Amygdala (tissue), 56 donors: ENCODE measurements around the gene LYG2.
"Not testable (repeated sequence)": the region's sequence is repeated elsewhere in the genome, so short reads cannot be mapped to it uniquely, and the experiment has no call there.

Experiments
- DNase-seq, 56 donors: peaks; one replicate each; lab custom pipeline; 2025; lab: John Stamatoyannopoulos, UW

LYG2 gene, protein sequence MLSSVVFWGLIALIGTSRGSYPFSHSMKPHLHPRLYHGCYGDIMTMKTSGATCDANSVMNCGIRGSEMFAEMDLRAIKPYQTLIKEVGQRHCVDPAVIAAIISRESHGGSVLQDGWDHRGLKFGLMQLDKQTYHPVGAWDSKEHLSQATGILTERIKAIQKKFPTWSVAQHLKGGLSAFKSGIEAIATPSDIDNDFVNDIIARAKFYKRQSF

DNA sequence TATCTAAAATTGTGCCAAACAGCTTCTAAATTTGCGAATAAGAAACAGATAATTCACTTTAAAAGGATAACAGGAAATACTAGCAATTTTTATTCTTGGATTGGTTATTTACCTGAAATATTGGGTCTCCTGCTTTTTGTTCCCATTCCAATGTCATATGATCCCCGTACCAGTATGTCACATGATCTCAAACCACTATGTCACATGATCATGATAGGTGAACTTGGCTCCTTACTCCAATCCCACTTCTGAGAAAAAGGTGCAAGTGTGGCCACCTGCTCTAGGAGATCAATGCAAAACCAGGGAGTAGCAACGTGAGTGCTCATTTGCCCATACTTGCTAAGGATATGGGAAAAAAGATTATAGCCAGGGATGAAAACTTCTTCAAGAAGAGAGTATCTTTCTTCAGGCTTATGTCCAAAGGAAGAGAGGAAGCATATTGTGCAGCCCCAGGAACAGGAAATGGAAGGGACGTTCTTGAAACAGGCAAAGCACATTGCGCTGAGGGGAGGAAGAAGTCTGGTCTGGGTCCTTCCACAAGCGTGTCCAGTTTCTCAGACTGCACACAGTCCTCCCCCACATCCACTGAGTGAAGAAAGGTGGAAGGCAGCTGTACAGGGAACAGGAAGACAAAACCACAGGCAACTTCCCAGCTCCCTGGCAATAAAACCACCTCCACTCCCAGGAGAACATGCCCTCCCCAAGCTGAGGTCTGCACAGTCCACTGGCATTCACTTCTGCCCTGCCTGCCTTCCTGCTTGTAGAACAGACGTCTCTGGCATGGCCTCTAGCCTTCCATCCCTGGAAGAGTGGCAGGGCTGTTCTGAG lies at the start of gene LYG2:
LYG2 (minus strand) TSS at position 176 of the 828 bp plus-strand sequence. CDS start 1,406 bp downstream, outside the sequence.
- DNase-seq = no peak

DNA sequence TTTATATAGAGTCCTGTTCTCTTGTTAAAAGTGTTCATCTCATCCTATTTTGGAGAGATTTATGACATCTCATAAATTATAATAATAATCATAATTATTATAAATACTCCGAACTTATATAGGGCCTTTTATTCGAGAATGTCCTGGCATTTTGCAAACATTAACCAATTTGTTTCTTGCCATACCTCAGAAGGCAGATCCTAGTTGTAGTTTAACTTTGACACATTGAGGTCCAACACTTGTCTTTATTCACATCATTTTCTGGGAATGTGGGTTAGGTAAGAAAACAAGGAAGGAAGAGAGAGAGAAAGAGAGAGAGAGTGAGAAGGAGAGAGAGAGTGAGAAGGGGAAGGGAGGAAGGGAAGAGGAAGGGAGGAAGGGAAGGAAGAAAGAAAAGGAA lies 45.6 kb upstream of the LYG2 start, which contains the start of gene LYG1:
LYG1 (minus strand) TSS at position 101 of the 400 bp plus-strand sequence. CDS start 5,527 bp downstream, outside the sequence.
- not testable (repeated sequence) for DNase-seq

DNA sequence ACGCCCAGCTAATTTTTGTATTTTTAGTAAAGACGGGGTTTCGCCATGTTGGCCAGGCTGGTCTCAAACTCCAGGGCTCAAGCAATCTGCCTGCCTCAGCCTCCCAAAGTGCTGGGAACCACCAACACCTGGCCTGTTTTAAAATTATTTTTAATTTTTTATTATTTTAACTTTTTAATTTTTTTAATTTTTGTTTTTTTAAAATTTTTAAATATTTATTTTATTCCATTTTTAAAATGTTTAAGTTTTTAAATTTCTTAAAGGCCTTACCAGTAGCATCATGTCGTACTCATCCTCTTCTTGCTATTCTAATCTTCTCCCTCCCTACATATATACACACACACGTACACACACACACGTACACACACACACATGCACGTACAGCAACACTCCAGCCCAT lies 44.1 kb upstream of the LYG2 start:
- DNase-seq = no peak

DNA sequence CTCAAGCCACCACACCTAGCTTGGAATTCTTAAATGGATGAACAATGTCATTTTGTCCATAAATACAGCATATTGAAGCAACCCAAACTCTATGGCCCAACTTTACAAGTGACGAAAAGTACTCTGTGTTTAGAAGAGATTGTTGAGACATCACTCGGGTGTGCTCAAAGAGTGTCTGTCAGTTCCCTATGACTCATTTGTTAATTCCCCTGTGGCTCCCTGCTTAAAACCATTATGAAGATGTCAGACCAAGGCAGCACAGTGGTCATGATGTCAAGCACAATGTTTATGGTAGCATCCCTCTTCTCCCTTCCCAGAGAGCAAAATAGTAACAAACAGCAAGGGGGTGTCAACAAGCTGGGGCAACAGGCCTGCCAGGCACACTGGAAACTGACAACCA lies 42.5 kb upstream of the LYG2 start:
- DNase-seq = no peak

DNA sequence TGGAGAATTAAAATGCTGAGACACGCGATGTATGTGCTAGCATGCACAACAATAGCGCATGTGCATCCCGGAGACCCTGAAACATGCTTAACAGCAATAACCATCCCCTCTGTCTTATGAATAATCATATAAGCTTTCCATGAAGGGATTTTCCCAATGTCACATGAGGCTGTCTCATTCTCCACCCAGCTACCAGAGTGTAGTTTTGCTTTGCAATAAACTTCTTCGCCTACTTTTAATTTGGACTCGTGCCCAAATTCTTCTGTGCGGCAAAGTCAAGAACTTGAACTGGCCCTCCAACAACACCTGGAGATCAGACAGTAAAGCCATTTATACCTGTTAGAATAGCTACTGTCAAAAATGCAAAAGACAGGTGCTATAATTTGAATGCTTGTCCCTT lies 30.1 kb upstream of the LYG2 start:
- DNase-seq = no peak

DNA sequence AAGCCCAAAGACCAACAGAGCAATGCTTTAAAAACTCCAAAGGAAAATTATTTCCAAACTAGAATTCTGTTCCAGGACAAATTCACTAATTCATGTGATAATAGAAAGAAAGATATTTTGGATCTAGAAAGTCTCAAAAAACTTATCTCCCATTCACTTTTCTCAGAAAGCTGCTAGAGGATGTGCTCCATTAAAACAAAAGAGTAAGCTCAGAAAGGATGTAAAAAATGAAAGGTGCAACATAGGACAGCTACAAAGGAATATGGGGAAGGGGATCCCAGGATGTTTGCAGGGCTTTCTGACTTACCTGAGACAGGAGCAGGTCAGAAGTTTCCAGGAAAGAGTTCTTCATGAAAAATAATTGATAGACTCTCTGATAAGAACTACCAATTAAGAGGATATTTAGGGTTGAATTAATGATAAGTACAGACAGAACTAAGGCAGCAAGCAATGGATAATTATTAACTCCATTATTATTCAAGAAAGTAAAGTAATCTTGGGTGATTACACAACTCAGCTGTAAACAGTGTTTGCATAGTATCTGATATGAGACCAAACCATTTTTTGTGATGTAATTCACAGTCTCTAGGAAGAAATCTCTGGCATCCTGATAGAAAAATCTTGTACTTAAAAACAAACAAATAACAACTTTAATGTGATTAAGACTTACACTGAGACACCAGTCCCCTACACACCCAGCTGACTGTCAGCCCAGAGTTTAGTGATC lies 24.7 kb upstream of the LYG2 start:
- no peak for DNase-seq

DNA sequence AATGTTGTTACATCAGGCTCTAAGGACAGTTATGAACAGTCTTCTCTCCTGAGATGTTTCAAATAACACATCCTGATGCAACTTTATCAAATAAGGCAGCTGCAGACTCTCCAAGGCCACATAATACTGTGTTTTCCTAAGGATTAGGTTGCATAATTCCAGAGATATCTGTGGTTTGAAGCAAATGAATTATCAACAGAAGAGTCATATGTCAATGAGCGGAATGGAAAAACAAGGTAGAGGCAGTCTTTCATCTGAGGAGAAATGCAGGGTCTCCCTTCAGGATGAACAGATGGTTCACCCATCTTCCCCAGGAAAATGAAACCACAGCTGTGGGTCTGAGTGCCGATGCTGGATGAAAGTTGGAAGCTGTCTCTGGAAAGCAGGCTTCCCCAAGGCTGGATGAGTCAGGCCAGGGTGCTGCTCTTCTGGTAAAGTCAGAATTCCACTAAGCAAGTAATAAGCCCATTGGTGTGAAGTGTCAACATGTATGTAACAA lies 23.4 kb upstream of the LYG2 start:
- no peak for DNase-seq

DNA sequence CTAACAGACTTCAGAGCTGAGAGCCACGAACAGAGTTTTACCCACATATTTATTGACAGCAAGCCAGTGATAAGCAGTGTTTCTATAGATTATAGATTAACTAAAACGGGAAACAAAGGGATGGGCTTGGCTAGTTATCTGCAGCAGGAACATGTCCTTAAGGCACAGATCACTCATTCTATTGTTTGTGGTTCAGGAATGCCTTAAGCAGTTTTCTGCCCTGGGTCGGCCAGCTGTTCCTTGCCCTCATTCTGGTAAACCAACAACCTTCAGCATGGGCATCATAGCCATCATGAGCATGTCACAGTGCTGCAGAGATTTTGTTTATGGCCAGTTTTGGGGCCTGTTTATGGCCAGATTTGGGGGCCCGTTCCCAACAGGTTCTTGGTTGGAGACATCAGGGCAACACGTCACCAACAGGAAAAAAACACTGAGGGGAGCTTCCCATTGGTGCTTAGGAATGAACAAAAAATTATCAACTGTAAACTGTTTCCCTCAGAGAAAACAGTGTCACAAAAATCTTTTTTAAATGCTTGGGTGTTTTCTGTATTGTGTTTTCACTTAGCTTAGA lies 22.8 kb upstream of the LYG2 start:
- not testable (repeated sequence) for DNase-seq

DNA sequence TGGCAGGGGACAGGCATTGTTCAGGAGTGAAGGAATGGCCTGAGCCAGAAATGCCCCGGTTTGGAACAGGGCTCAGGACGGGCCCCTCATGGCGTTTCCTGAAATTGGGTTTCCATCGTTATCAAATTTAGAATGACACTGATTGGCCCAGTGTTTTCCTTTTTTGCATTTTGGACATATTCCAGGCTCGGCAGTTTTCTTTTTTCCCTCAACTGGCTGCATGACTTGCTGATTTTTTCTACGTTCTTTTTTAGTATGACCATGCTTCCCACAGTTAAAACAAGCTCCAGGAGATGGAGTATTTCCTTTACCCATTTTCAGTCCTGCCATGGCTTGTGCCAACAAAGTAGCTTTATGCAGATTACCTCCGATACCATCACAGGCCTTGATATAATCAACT lies 20.4 kb upstream of the LYG2 start:
- no peak for DNase-seq

DNA sequence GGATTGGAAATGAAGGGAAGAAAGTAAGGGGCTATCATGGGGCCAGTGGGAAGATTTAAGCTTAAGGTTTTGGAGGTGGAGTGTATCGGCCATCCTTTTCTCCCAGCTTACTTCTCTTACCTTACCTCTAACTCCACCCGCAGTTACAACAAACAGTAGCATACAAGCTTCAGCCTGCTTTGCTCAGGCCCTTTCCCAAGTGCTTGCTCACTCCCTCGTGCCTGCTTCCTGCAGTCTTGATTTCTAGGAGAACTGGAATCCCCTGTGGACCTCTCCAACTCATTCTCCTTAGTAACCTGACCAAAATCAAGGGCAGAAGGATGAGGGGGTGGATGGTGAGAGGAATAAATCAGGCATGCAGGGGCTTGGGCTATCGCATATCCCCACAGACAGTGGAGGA lies 5.8 kb upstream of the LYG2 start:
- no peak for DNase-seq

DNA sequence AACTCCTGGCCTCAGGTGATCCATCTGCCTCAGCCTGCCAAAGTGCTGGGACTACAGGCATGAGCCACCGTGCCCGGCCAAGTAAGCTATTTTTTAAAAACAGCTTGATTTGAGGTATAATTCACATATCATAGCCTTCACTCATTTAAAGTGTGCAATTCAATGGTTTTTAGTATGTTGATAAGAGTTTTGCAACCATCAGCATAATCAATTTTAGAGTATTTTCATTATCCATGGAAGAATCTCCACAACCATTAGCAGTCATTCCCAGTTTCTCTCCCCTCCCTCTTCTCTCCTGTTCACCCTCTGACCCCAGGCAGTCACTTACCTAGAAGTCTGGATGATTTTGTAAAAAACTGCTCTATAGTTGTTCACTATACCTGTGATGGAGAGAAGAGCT lies 4.7 kb upstream of the LYG2 start:
- DNase-seq = no peak

DNA sequence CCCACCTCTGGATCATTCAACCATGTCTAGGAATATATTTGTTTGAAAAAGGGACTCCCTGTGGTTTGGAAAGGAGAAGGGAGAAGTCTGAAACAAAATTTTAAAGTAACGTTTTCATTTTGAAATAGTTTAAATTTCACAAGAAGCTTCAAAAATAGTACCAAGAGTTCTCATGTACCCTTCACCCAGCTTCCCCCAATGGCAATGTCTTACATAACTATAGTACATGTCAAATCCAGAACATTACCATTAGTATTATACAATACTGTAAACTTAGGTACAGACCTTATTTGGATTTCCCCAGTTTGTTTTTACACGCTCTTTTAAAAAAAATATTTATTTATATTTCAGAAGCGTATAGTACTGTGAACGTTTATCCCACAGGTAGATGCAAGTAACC lies 4.0 kb upstream of the LYG2 start:
- DNase-seq = no peak

DNA sequence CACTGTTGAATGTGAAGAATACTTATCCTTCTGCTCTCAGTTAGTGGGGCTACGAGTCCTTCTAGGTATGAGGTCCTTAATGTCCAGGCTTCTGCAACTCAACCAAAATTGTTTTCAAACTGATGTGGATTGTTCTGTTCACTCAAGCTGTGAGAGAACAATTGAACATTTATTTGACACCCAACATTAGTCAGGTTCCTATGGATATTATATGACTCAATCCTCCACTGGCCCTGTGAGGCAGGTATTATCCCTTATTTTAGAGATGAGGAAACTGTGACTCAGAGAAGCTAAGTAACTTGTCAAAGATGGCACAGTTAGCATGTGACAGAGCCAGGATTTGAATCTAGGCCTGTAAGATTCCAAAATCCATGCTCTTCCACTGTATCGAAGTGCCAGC lies 1.2 kb upstream of the LYG2 start:
- DNase-seq = no peak

DNA sequence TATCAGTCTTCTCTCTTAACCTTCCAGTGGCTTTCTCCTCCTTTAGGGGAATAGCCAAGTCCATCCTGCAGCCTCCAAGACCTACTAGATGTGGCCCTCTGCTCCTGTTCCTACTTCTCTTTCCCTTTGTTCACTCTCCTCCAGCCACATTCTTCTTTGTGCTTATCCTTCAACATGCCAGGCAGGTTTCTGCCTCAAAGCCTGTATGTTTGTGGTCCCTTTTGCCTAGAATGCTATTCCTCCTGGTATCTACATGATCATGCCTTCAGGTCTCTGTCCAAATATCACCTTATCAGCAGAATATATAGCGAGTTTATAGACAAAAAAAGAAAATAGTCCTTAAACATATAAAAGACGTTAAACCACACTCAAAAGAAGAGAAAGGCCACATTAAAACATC lies 5.5 kb downstream of the LYG2 start:
- no peak for DNase-seq

DNA sequence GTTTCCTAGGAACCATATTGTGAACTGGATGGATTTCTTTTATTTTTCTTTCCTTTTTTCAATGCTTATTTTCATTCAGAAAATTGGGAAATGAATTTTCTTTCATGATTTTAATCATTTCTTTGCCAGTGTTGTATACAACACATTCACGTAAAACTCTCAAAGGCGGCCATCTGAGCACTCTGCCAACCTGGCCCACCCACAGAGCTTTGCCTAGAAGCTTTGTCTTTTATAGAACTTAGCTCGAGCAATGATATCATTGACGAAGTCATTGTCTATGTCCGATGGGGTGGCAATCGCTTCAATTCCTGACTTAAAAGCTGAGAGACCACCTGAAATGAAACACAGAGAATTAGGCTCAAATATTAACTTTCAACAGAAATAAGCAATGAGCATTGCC lies 13.3 kb downstream of the LYG2 start:
- DNase-seq = peak in 1 of 56 donors; percentile 2

DNA sequence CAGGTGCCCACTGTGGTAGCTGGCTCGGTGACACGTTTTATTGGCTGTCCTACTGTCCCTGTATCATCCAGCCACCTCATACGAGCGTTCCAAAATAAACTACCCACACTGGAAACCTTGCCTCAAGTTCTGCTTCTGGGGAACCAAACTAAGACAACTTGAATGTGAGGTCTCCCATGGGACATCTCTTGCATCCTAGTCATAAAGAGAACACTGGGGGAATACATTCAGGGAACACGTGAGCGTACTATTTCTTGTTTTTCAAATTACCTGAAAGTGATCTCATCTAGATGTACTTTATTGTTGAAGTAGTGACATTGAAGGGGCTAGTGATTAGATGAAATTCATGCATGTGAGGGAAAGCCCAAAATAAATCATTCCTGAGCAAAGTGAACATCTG lies 15.0 kb downstream of the LYG2 start:
- DNase-seq = no peak

DNA sequence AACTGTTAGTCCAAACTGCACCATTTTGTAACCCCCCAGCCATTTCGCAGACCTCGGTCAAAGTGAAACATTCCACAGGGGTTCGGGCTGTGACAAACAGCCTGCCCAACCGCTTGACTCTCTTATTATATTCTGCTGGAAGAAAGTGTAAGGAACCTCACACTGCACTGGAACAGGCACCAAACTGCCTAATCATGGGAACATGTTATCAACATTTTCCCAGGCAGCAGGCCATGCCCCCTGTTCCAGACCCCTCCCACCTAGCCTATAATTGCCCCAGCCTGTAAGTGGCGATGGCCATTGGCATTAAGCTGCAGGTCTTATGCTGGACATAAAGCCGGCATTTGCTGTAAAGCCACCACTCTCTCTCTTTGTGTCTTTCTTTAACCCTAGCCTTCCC lies 16.9 kb downstream of the LYG2 start:
- no peak for DNase-seq

DNA sequence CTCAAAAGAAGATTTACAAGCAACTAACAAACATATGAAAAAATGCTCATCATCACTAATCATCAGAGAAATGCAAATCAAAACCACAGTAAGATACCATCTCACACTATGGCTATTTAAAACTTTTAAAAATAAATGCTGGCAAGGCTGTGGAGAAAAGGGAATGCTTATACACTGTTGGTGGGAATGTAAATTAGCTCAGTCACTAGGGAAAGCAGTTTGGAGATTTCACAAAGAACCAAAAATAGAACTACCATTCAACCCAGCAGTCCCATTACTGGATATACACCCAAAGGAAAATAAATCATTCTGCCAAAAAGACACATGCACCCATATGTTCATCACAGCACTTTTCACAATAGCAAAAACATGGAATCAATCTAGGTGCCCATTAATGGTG lies 22.3 kb downstream of the LYG2 start:
- DNase-seq = not testable (repeated sequence)

DNA sequence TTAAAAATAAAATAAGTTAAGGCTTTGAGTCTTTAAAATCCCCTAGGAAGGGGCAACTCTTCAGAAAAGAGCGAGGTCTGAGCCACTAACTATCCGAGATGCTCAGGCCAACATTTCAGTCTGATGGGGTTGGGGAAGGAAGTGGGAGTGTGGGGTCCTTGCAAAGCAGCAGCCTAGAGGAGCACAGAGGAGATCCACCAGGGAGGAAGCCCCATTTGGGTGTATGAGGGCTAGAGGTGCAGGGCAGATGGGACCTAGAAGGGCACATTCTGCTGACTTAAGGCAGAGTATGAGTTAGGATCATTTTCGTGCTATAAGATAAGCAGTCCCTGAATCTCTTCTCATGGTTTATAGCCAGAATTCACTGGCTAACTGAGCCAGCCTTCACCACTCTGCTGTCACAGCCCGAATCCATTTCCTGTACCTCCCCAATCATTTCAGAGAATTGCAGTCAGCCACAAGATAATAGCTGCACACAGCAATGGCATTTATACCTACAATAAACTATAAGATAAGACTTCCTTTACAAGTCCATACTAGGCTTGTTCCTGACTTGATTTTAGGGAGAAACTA lies 37.5 kb downstream of the LYG2 start:
- DNase-seq = no peak

DNA sequence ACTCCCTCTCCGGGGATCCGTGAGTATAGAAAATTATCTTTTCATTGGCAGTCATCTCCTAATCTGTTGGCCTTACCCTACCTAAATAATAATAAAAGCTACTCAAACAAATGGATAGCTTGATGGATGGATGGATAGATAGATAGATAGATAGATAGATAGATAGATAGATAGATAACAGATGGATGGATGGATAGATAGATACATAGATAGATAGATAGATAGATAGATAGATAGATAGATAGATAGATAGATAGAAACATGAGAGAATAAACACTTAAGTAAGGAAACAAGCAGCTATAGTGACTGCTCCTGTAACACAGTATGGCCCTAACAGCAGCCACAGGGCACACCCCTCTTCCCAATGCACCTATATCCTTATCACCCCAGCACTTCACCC lies 39.4 kb downstream of the LYG2 start:
- DNase-seq = no peak

DNA sequence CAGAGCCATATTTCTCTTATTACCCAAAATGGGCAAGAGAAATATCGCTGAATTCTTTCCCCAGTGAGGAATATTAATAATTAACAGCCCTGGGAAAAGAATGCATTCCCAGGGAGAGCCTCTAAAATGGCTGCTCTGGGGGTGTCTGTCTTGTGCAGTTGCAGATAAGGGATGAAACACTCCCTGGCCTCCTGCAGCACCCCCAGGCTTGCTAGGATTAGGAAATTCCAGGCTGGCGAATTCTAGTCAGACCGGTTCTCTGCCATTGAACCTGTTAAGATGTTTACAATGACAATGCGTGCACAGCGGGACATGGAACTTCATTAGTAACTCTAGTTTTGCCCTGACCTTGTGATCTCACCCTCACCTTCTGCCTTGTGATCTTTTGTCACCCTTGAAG lies 50.0 kb downstream of the LYG2 start:
- no peak for DNase-seq
